ENCODE results near the gene ACAP2. TPM values are rescaled to one million over a fixed set of nuclear protein-coding genes. Genes with fewer than 3 reads are reported as not detected.

The ACAP2 gene
- total and polyA plus RNA-seq, 4 donors: 11.2 to 146 (median 38.7) TPM

- H3K27me3 ChIP-seq (ENCODE audit: control insufficient read depth in 3 of 3, insufficient read depth in 3 of 3, low read length in 2 of 3): no peaks in the 10 kb centered on the region
- WGBS, 2 donors: 88 to 94% methylated on average over 3 of the region's 3 CpGs
- H3K27ac ChIP-seq (ENCODE audit: low read depth in 1 of 2, low read length in 1 of 2): no peak overlapping the region
- H3K9ac ChIP-seq (ENCODE audit: insufficient read depth in 1 of 2, low read length in 2 of 2): no peak overlapping the region
- no peak overlapping the region for H3K4me3 ChIP-seq
- no peak for DNase-seq
- H3K36me3 ChIP-seq (ENCODE audit: control insufficient read depth in 4 of 4, insufficient read depth in 4 of 4, low read length in 4 of 4): peaks cover 0 to 4% (median 0%) of the 10 kb centered on the region in 4 donors
- no peaks in the 10 kb centered on the region for H3K9me3 ChIP-seq (ENCODE audit: control insufficient read depth in 4 of 4, insufficient read depth in 3 of 4, low read length in 3 of 4)
- ATAC-seq (ENCODE audit: insufficient read depth, low FRiP score): no peak
- TF ChIP-seq CTCF (IDR thresholded peaks at IDR 0.05; ENCODE audit: control extremely low read depth, extremely low read depth): no peak
- H3K4me1 ChIP-seq (ENCODE audit: control insufficient read depth in 5 of 5, insufficient read depth in 5 of 5, low read length in 5 of 5): peaks cover 0 to 19% (median 4%) of the 10 kb centered on the region in 5 donors
Observed at GRCh38 chr3:195267096-195267495, 175.7 kb downstream of the ACAP2 start.

- TF ChIP-seq CTCF (IDR thresholded peaks at IDR 0.05; ENCODE audit: control extremely low read depth, extremely low read depth): no peak
- Histone ChIP-seq H3K9me3 (ENCODE audit: control insufficient read depth in 4 of 4, insufficient read depth in 3 of 4, low read length in 3 of 4) (no peaks in the 10 kb centered on the region), H3K27me3 (ENCODE audit: control insufficient read depth in 3 of 3, insufficient read depth in 3 of 3, low read length in 2 of 3) (no peaks in the 10 kb centered on the region), H3K9ac (ENCODE audit: insufficient read depth in 1 of 2, low read length in 2 of 2) (no peak overlapping the region), H3K4me1 (ENCODE audit: control insufficient read depth in 5 of 5, insufficient read depth in 5 of 5, low read length in 5 of 5) (peaks cover 0 to 14% (median 4%) of the 10 kb centered on the region in 5 donors), H3K36me3 (ENCODE audit: control insufficient read depth in 4 of 4, insufficient read depth in 4 of 4, low read length in 4 of 4) (peaks cover 0 to 4% (median 0%) of the 10 kb centered on the region in 4 donors), H3K27ac (ENCODE audit: low read depth in 1 of 2, low read length in 1 of 2) (no peak overlapping the region), H3K4me3 (no peak overlapping the region)
- WGBS, 2 donors: 95 to 99% methylated on average over 5 of the region's 5 CpGs
- DNase-seq (no peak), ATAC-seq (ENCODE audit: insufficient read depth, low FRiP score) (no peak)
Observed at GRCh38 chr3:195266428-195266827, 176.4 kb downstream of the ACAP2 start.

- H3K27ac ChIP-seq (ENCODE audit: low read depth in 1 of 2, low read length in 1 of 2): no peak overlapping the region
- H3K9ac ChIP-seq (ENCODE audit: insufficient read depth in 1 of 2, low read length in 2 of 2): no peak overlapping the region
- no peak for TF ChIP-seq CTCF (IDR thresholded peaks at IDR 0.05; ENCODE audit: control extremely low read depth, extremely low read depth)
- no peak overlapping the region for H3K4me3 ChIP-seq
- H3K9me3 ChIP-seq (ENCODE audit: control insufficient read depth in 4 of 4, insufficient read depth in 3 of 4, low read length in 3 of 4): no peaks in the 10 kb centered on the region
- ATAC-seq (ENCODE audit: insufficient read depth, low FRiP score) (no peak), DNase-seq (no peak)
- H3K4me1 ChIP-seq (ENCODE audit: control insufficient read depth in 5 of 5, insufficient read depth in 5 of 5, low read length in 5 of 5): peaks cover 0 to 19% (median 4%) of the 10 kb centered on the region in 5 donors
- WGBS, 2 donors: 95 to 96% methylated on average over 13 of the region's 13 CpGs
- peaks cover 0 to 4% (median 0%) of the 10 kb centered on the region in 4 donors for H3K36me3 ChIP-seq (ENCODE audit: control insufficient read depth in 4 of 4, insufficient read depth in 4 of 4, low read length in 4 of 4)
- H3K27me3 ChIP-seq (ENCODE audit: control insufficient read depth in 3 of 3, insufficient read depth in 3 of 3, low read length in 2 of 3): no peaks in the 10 kb centered on the region
Observed at GRCh38 chr3:195265363-195265976, 177.3 kb downstream of the ACAP2 start.
